ENCODE results near the gene PCIF1. TPM values are rescaled to one million over a fixed set of nuclear protein-coding genes. Genes with fewer than 3 reads are reported as not detected.

PCIF1 gene
- total RNA-seq, 1 donor from 2014 or later, result 37.8 TPM

DNA sequence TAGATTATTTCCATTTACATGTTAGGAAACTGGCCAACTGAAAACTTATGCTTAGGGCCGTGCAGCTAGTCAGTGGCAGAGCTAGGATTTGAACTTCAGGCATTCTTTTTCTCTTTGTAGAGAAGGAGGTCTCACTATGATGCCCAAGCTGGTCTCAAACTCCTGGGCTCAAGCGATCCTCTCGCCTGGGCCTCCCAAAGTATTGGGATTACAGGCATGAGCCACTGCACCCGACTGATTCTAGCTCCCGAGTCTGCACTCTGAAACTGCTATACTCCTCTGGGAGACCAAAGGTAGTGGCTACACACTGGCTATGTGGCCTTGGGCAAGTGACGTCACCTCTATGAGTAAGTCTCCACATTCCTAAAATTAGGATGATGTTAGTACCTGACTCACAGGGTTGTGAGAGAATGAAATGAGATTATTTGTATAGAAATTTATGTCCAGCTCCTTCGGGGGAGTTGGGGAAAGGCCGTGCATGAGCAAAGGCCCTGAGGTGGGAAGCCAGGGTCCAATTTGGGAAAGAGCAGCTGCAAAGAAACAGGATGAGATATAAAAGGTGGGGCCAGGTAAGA lies 28.9 kb upstream of the PCIF1 start:
- Mint-ChIP-seq H3K36me3 (ENCODE audit: insufficient read depth) (peaks cover 6% of the 10 kb centered on the region), H3K27me3 (no peaks in the 10 kb centered on the region), H3K9me3 (ENCODE audit: low read depth) (no peaks in the 10 kb centered on the region), H3K4me3 (ENCODE audit: low read depth) (no peak overlapping the region), H3K4me1 (ENCODE audit: low read depth) (peaks cover under 1% of the 10 kb centered on the region), H3K27ac (no peak overlapping the region)
- DNase-seq (ENCODE audit: low spot score, unreplicated experiment), result no peak
- TF ChIP-seq, protein P1, sequence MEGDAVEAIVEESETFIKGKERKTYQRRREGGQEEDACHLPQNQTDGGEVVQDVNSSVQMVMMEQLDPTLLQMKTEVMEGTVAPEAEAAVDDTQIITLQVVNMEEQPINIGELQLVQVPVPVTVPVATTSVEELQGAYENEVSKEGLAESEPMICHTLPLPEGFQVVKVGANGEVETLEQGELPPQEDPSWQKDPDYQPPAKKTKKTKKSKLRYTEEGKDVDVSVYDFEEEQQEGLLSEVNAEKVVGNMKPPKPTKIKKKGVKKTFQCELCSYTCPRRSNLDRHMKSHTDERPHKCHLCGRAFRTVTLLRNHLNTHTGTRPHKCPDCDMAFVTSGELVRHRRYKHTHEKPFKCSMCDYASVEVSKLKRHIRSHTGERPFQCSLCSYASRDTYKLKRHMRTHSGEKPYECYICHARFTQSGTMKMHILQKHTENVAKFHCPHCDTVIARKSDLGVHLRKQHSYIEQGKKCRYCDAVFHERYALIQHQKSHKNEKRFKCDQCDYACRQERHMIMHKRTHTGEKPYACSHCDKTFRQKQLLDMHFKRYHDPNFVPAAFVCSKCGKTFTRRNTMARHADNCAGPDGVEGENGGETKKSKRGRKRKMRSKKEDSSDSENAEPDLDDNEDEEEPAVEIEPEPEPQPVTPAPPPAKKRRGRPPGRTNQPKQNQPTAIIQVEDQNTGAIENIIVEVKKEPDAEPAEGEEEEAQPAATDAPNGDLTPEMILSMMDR (IDR thresholded peaks at IDR 0.05; ENCODE audit: unreplicated experiment), result no peak

- Mint-ChIP-seq H3K27ac (no peak overlapping the region), H3K4me3 (ENCODE audit: low read depth) (no peak overlapping the region), H3K27me3 (peaks cover 2% of the 10 kb centered on the region), H3K36me3 (ENCODE audit: insufficient read depth) (peaks cover 7% of the 10 kb centered on the region), H3K9me3 (ENCODE audit: low read depth) (no peaks in the 10 kb centered on the region), H3K4me1 (ENCODE audit: low read depth) (peaks cover 2% of the 10 kb centered on the region)
- TF ChIP-seq, protein P1 (IDR thresholded peaks at IDR 0.05; ENCODE audit: unreplicated experiment), result no peak
- DNase-seq (ENCODE audit: low spot score, unreplicated experiment), result no peak
Measured at GRCh38 chr20:45907219-45907948, 27.1 kb upstream of the PCIF1 start.

GRCh38 chr20:45908084-45908483 lies 26.4 kb upstream of the PCIF1 start:
- DNase-seq (ENCODE audit: low spot score, unreplicated experiment), result no peak
- Mint-ChIP-seq H3K9me3 (ENCODE audit: low read depth) (no peaks in the 10 kb centered on the region), H3K4me3 (ENCODE audit: low read depth) (no peak overlapping the region), H3K4me1 (ENCODE audit: low read depth) (peaks cover 2% of the 10 kb centered on the region), H3K36me3 (ENCODE audit: insufficient read depth) (peaks cover 7% of the 10 kb centered on the region), H3K27ac (no peak overlapping the region), H3K27me3 (peaks cover 3% of the 10 kb centered on the region)
- TF ChIP-seq, protein P1 (IDR thresholded peaks at IDR 0.05; ENCODE audit: unreplicated experiment), result no peak

DNA sequence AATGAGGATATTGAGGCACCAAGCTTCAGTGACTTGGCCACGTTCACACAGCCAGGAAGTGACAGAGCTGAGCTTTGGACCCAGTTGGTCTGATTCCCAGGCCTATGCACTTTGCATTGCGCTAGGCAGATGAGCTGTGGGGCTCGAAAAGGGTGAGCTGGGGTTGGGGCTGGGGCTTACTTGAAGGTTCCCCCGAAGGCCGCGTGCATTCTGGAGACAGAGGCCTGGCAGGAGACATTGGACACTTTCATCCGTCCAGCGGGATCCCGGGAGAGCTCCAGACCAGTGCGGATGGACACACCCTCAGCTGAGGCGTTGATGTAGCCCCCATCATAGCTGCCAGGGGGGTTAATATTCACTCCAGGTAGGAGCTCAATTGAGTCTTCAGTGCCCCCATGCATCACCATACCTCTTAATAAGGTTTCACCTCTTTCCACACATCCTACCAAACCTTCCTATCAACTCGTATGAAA lies 25.1 kb upstream of the PCIF1 start:
- no peak for DNase-seq (ENCODE audit: low spot score, unreplicated experiment)
- Mint-ChIP-seq H3K9me3 (ENCODE audit: low read depth) (no peaks in the 10 kb centered on the region), H3K36me3 (ENCODE audit: insufficient read depth) (peaks cover 7% of the 10 kb centered on the region), H3K4me1 (ENCODE audit: low read depth) (peaks cover 2% of the 10 kb centered on the region), H3K27ac (no peak overlapping the region), H3K27me3 (peaks cover 3% of the 10 kb centered on the region), H3K4me3 (ENCODE audit: low read depth) (no peak overlapping the region)
- TF ChIP-seq, protein P1 (IDR thresholded peaks at IDR 0.05; ENCODE audit: unreplicated experiment), result no peak

DNA sequence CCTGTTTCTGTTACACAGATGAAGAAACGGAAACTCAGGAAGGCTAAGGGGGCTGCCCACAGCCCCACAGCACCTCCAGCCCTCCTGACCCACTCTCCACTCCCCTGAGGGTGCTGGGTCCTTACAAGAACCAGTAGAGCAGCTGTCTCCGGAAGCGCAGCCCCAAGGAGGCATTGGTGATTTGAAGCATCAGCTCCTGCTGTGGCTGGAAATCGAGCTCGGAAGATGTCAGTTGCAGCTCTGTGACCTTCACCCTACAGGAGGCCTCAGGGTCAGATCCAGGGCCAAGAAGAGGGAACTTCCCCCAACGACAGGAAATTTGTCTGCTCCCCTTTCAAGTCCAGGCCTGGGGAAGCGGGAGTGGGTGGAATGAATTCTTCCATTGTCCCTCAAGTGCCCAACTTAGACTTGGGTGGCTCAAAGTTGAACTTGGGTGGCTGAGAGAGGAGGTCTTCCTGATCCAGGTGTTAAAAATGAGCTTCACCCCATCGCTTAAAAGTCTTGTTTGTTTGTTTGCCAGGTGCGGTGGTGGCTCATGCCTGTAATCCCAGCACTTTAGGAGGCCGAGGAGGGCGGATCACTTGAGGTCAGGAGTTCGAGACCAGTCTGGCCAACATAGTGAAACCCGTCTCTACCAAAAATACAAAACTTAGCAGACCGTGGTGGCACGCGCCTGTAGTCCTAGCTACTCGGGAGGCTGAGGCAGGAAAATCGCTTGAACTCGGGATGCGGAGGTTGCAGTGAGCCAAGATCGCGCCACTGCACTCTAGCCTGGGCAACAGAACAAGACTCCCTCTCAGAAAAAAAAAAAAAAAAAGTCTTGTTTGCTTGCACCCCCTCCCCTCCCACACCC lies 24.4 kb upstream of the PCIF1 start:
- H3K36me3 Mint-ChIP-seq (ENCODE audit: insufficient read depth), result peaks cover 7% of the 10 kb centered on the region

More for the DNA sequence above, 24.4 kb upstream of the PCIF1 start:
- Mint-ChIP-seq H3K27ac (peak overlapping the region; percentile 46), H3K9me3 (ENCODE audit: low read depth) (no peaks in the 10 kb centered on the region), H3K4me3 (ENCODE audit: low read depth) (peak overlapping the region; percentile 71), H3K4me1 (ENCODE audit: low read depth) (peaks cover 2% of the 10 kb centered on the region), H3K27me3 (peaks cover 3% of the 10 kb centered on the region)
- DNase-seq (ENCODE audit: low spot score, unreplicated experiment), result no peak
- TF ChIP-seq, protein P1 (IDR thresholded peaks at IDR 0.05; ENCODE audit: unreplicated experiment), result no peak
